Fibroblast of villous mesenchyme (primary cell): ENCODE measurements around the gene CACNA1C. TPM values are rescaled to one million over a fixed set of nuclear protein-coding genes. Genes with fewer than 3 reads are reported as not detected.

Experiments
- DNase-seq: peaks from one replicate; pipeline ENCODE4 v3.0.0-alpha.2; 2010; ENCODE audit warnings: low read depth
- H3K4me3 ChIP-seq: 2 replicates; pipeline ENCODE4 v1.5.1; 2011; ENCODE audit warnings: low read depth, mild to moderate bottlenecking, low read length
- total RNA-seq: library from RNA; depleted of rRNA; stranded (reverse); fragments of >200 nt; gene quantifications from 2 replicates; pipeline ENCODE4 v1.2.3, GENCODE V29; 2012
- TF ChIP-seq, protein P1 (sequence below): IDR thresholded peaks from 2 replicates; pipeline ENCODE4 v1.5.1; 2012; ENCODE audit warnings: low read depth, mild to moderate bottlenecking, low read length; ENCODE audit not compliant: insufficient read depth

Gene CACNA1C
- total RNA-seq, 1 donor, result 11.7 TPM

DNA sequence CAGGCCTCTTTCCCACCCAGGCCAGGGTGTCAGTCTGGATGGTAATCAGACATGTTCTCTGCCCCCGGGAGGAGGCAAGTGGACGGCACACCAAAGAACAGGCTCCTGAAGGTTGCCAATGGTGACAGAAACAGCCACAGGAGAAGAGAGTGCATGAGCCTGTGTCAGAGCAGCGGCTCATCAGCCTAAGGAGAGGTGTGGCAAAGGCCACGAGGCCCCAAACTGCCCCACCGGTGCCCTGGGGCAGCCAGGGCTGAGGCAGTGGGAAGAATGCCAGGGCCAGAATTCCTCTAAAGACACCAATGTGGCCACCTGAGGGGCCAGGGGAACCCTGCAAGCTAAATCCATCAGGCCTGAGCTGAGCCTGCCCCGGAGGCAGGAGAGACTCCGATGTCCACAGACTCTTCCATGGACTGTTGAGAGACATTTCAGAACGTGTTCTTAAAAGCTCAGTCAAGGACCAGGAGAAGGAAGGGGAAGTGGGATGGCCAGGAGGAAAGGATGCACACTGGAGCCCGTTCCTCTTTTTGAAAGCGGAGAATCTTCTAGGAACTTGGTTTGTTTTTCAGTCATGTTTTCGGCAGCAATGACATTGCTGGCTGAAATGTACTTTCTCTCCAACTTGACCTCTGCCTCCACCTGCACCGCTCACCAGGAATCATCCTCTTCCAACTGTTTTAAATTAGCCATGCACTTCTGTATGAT is 565.7 kb downstream of the CACNA1C start:
- no peak for DNase-seq
- TF ChIP-seq, protein P1, sequence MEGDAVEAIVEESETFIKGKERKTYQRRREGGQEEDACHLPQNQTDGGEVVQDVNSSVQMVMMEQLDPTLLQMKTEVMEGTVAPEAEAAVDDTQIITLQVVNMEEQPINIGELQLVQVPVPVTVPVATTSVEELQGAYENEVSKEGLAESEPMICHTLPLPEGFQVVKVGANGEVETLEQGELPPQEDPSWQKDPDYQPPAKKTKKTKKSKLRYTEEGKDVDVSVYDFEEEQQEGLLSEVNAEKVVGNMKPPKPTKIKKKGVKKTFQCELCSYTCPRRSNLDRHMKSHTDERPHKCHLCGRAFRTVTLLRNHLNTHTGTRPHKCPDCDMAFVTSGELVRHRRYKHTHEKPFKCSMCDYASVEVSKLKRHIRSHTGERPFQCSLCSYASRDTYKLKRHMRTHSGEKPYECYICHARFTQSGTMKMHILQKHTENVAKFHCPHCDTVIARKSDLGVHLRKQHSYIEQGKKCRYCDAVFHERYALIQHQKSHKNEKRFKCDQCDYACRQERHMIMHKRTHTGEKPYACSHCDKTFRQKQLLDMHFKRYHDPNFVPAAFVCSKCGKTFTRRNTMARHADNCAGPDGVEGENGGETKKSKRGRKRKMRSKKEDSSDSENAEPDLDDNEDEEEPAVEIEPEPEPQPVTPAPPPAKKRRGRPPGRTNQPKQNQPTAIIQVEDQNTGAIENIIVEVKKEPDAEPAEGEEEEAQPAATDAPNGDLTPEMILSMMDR, result no peak
- H3K4me3 ChIP-seq, result no peak overlapping the region

GRCh38 chr12:2619136-2619535 is 566.3 kb downstream of the CACNA1C start:
- H3K4me3 ChIP-seq, result no peak overlapping the region
- no peak for DNase-seq
- TF ChIP-seq, protein P1, result no peak

GRCh38 chr12:2622460-2622859 is 569.7 kb downstream of the CACNA1C start:
- no peak for DNase-seq
- no peak overlapping the region for H3K4me3 ChIP-seq
- TF ChIP-seq, protein P1, result no peak

DNA sequence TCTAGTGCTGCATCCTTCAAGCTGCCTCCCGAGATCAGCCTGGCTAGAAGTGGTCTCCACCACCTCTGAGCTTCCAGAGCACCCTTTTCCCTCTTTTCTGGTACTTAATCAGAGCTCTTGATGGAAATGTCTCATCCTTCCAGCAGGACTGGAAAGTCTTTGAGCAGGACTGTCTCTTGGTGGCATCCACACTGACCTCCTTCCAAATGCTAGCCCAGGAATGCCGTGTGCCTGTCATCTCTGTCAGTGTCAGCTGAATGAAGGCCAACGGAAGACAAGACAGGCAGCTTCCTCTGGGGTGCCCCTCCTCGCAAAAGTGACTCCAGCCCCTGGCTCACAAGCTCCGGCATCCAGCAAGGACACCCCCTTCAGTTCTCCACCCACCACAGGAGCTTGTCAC is 570.7 kb downstream of the CACNA1C start:
- TF ChIP-seq, protein P1, result no peak
- DNase-seq, result no peak
- no peak overlapping the region for H3K4me3 ChIP-seq

DNA sequence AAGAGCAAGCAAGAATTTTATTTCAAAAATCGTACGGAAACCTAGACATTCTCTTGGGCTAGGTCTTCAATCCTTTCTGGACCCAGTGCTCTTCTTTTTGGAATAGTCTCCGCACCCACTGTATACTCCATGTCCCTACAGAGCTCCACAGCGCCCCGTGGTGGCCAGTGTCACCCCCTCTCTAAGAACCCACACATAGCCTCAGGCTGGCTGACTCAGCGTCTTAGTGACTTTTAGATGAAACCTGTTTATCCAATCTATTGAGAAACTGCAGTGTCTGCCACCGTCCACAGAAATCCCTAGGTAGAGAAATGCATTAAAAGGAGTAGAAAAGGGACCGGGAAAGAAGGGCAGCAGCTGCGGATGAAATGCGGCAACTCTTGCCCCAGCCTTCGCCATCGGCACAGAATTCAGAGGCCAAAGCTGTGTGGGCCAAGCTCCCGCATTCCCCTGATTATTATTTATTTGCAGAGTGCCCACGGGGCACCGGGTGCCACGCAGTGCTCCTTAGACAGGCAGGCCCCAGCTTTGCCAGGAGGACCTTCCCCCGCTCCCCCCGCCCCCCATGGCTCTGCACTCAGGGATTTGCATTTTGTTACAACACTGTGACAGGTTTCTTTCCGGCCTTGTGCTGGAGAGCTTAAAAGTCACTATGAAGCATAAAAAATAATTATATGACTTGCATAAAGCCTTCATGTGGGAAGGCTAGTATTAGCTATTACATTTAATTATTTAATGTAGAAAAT is 571.9 kb downstream of the CACNA1C start:
- DNase-seq, result peak; percentile 45
- H3K4me3 ChIP-seq, result no peak overlapping the region
- TF ChIP-seq, protein P1, result peak; percentile 39

GRCh38 chr12:2625289-2625612 is 572.5 kb downstream of the CACNA1C start:
- TF ChIP-seq, protein P1, result no peak
- no peak for DNase-seq
- no peak overlapping the region for H3K4me3 ChIP-seq
